ENCODE measurements around the gene ZNF366. TPM values are rescaled to one million over a fixed set of nuclear protein-coding genes. Genes with fewer than 3 reads are reported as not detected.

Gene ZNF366
- polyA plus RNA-seq, 2 of the 4 experiments (the other 2 are of a cell fraction): not detected

GRCh38 chr5:72467461-72467860 lies 39.7 kb downstream of the ZNF366 start:
- FAIRE-seq: no peak
- peak overlapping the region in 1 of 2 experiments; percentile 5; a peak in 2 of 6 replicates for H3K27ac ChIP-seq
- no peaks in the 10 kb centered on the region for H3K9me3 ChIP-seq
- CTCF ChIA-PET: interaction anchor here (0.7 to 0.9 kb wide), 2 partner anchors 29 to 487 kb away, joined by 3 read pairs; no protein-coding TSS in a partner anchor
- no peak for DNase-seq (ENCODE audit: low read depth in 1 of 2, low spot score in 1 of 2)
- TF ChIP-seq RAD21 (conservative IDR thresholded peaks at IDR 0.05 in 1 of 2, IDR thresholded peaks at IDR 0.05 in 1 of 2): no peak
- no peak for TF ChIP-seq USF2 (IDR thresholded peaks at IDR 0.05)
- TF ChIP-seq SREBF2 (IDR thresholded peaks at IDR 0.05): no peak
- TF ChIP-seq NR3C1 (IDR thresholded peaks at IDR 0.05): no peak
- TF ChIP-seq FOXS1 (CRISPR knock-in tag; IDR thresholded peaks at IDR 0.05): no peak
- no peak for TF ChIP-seq HES2 (IDR thresholded peaks at IDR 0.05)
- no peak for TF ChIP-seq BCL3 (IDR thresholded peaks at IDR 0.05)
- no peak for TF ChIP-seq RFX5 (IDR thresholded peaks at IDR 0.05)
- no peak for TF ChIP-seq ZC3H11A (IDR thresholded peaks at IDR 0.05)
- no peak for TF ChIP-seq HOXB5 (CRISPR knock-in tag; IDR thresholded peaks at IDR 0.05)
- no peak for TF ChIP-seq RARB (CRISPR knock-in tag; IDR thresholded peaks at IDR 0.05)
- no peak for TF ChIP-seq HEYL (CRISPR knock-in tag; IDR thresholded peaks at IDR 0.05)
- TF ChIP-seq KDM1A (IDR thresholded peaks at IDR 0.05; ENCODE audit: low read depth): no peak
- TF ChIP-seq JUNB (IDR thresholded peaks at IDR 0.05): no peak
- no peak for TF ChIP-seq ESRRA (IDR thresholded peaks at IDR 0.05; ENCODE audit: borderline replicate concordance, low read length)
- no peak for TF ChIP-seq ELK1 (IDR thresholded peaks at IDR 0.05; ENCODE audit: low read depth, low read length)
- peaks cover 9% of the 10 kb centered on the region; the same call in 2 of the 3 replicates for H3K4me1 ChIP-seq
- no peak overlapping the region for H3K4me2 ChIP-seq
- ATAC-seq: no peak
- H3K4me3 ChIP-seq: no peak overlapping the region
- POLR2A ChIA-PET: no interaction called here
- WGBS (ENCODE audit: missing lambda C conversion rate): 91% methylated on average over 2 of the region's 2 CpGs

GRCh38 chr5:72465601-72466563 lies 41.3 kb downstream of the ZNF366 start:
- no peak for FAIRE-seq
- H3K4me1 ChIP-seq: peaks cover 6% of the 10 kb centered on the region; the same call in 2 of the 3 replicates

More at GRCh38 chr5:72465601-72466563, 41.3 kb downstream of the ZNF366 start:
- Histone ChIP-seq H3K9me3 (no peaks in the 10 kb centered on the region), H3K4me2 (no peak overlapping the region), H3K27ac (peak overlapping the region in 1 of 2 experiments; percentile 7; a peak in 1 of 6 replicates), H3K4me3 (no peak overlapping the region)
- no peak for TF ChIP-seq EHF (CRISPR knock-in tag; IDR thresholded peaks at IDR 0.05)
- TF ChIP-seq HOXB5 (CRISPR knock-in tag; IDR thresholded peaks at IDR 0.05): no peak
- TF ChIP-seq HDAC2 (IDR thresholded peaks at IDR 0.05): no peak
- TF ChIP-seq FOXS1 (CRISPR knock-in tag; IDR thresholded peaks at IDR 0.05): no peak
- no peak for TF ChIP-seq HES2 (IDR thresholded peaks at IDR 0.05)
- TF ChIP-seq POLR2AphosphoS2 (conservative IDR thresholded peaks at IDR 0.05; ENCODE audit: low read length): no peak
- no peak for TF ChIP-seq EP300 (IDR thresholded peaks at IDR 0.05)
- TF ChIP-seq HOXA7 (CRISPR knock-in tag; IDR thresholded peaks at IDR 0.05): no peak
- no peak for TF ChIP-seq HEYL (CRISPR knock-in tag; IDR thresholded peaks at IDR 0.05)
- no peak for TF ChIP-seq PHF8 (IDR thresholded peaks at IDR 0.05; ENCODE audit: borderline replicate concordance, low read depth)
- TF ChIP-seq NPAS2 (CRISPR knock-in tag; IDR thresholded peaks at IDR 0.05; ENCODE audit: borderline replicate concordance): no peak
- no peak for TF ChIP-seq CBX8 (IDR thresholded peaks at IDR 0.05)
- no peak for TF ChIP-seq ZNF302 (CRISPR knock-in tag; IDR thresholded peaks at IDR 0.05)
- no peak for TF ChIP-seq HMGXB4 (CRISPR knock-in tag; IDR thresholded peaks at IDR 0.05; ENCODE audit: borderline replicate concordance)
- no peak for TF ChIP-seq KDM5A (IDR thresholded peaks at IDR 0.05)
- no peak for TF ChIP-seq BHLHE40 (IDR thresholded peaks at IDR 0.05; ENCODE audit: low read depth, low read length)
- no peak for TF ChIP-seq KDM1A (IDR thresholded peaks at IDR 0.05; ENCODE audit: low read depth)
- TF ChIP-seq MAZ (IDR thresholded peaks at IDR 0.05; ENCODE audit: borderline replicate concordance, low read depth, low read length): no peak
- TF ChIP-seq NFE2L2 (conservative IDR thresholded peaks at IDR 0.05; ENCODE audit: low read length): no peak
- 76% methylated on average over 10 of the region's 10 CpGs for WGBS (ENCODE audit: missing lambda C conversion rate)
- CTCF ChIA-PET: interaction anchor here (0.8 to 1.3 kb wide), 4 partner anchors 9 to 100 kb away, joined by 3 read pairs; no protein-coding TSS in a partner anchor
- POLR2A ChIA-PET: interaction anchor here (0.8 kb wide), 1 partner anchor 13 kb away, joined by 3 read pairs; no protein-coding TSS in a partner anchor
- ATAC-seq: peak in 1 of 2 experiments; percentile 34; a peak in 2 of 6 replicates
- DNase-seq (ENCODE audit: low read depth in 1 of 2, low spot score in 1 of 2): no peak

Data from A549 (cell line).